K562 (cell line): ENCODE measurements around the gene TRAF3IP3. TPM values are rescaled to one million over a fixed set of nuclear protein-coding genes. Genes with fewer than 3 reads are reported as not detected.

ENCODE experiments used
- ATAC-seq: fragments of 200-7000 bp; cut with Tn5 transposase; 3 replicates; pipeline ENCODE4 v1.9.1; 2020; ENCODE audit warnings: moderate library complexity
- BruUV-seq: library from RNA; stranded (reverse); fragments of 400-500 nt; replicated peaks from 2 replicates; lab custom pipeline; 2021; lab: Mats Ljungman, UMichigan
- CTCF ChIA-PET: fragments of 300-600 bp; formaldehyde crosslinking; extraction: SDS; loops from one replicate; lab custom pipeline; 2021; ENCODE audit warnings: low intra/inter-chr PET ratio; lab: Yijun Ruan, JAX
- POLR2A ChIA-PET: fragments of 300-600, 350-650 bp; sonication (Branson Sonifier 250); formaldehyde crosslinking; extraction: SDS; loops from one replicate; lab custom pipeline; 2021; ENCODE audit warnings: antibody characterized with exemption, inconsistent platforms; lab: Yijun Ruan, JAX
- DNase-seq, 4 experiments: peaks; one replicate each; pipeline versions ENCODE4 v3.0.0 to v3.0.0-alpha.2; 2011 to 2018; ENCODE audit warnings: low spot score in 3 of 4, mixed read lengths in 3 of 4; ENCODE audit errors: extremely low read depth in 1 of 4
- FAIRE-seq: peaks from 2 replicates; lab custom pipeline; 2011; peaks lifted over from hg19 to GRCh38; lab: Jason Lieb, UNC
- H2AFZ ChIP-seq: 2 replicates; pipeline ENCODE4 v1.6.0; 2011; ENCODE audit warnings: low read depth, low read length, control low read depth, inconsistent platforms
- H3K27ac ChIP-seq: fragments of 200-600 bp; 3 replicates; pipeline ENCODE4 v1.8.0; 2011; ENCODE audit warnings: low read depth, mild to moderate bottlenecking, control low read depth, inconsistent platforms, low read length, moderate library complexity, mixed read lengths; ENCODE audit errors: extremely low read depth
- H3K27me3 ChIP-seq, 2 experiments: fragments of 300-600 bp in 1 of 2; 2 replicates in 1 of 2; 3 replicates in 1 of 2; pipeline versions ENCODE4 v1.6.0 to v1.8.0; 2011; ENCODE audit warnings: inconsistent platforms in 2 of 2, low read length in 2 of 2, mild to moderate bottlenecking in 1 of 2, mixed read lengths in 1 of 2, moderate library complexity in 1 of 2; ENCODE audit not compliant: control insufficient read depth in 2 of 2, insufficient read depth in 2 of 2
- H3K36me3 ChIP-seq: fragments of 300-600 bp; 3 replicates; pipeline ENCODE4 v1.8.0; 2011; ENCODE audit warnings: mild to moderate bottlenecking, low read length, inconsistent platforms; ENCODE audit not compliant: control insufficient read depth, insufficient read depth
- H3K4me1 ChIP-seq, 2 experiments: fragments of 200-600 bp in 1 of 2; replicated peaks in 1 of 2; 2 replicates in 1 of 2; 3 replicates in 1 of 2; pipeline versions ENCODE4 v1.5.1 to v1.8.0; 2011; ENCODE audit warnings: inconsistent platforms in 2 of 2, low read length in 2 of 2, mild to moderate bottlenecking in 1 of 2, mixed read lengths in 1 of 2, moderate library complexity in 1 of 2; ENCODE audit not compliant: control insufficient read depth in 2 of 2, insufficient read depth in 2 of 2
- H3K4me2 ChIP-seq: 2 replicates; pipeline ENCODE4 v1.6.1; 2011; ENCODE audit warnings: low read length, control low read depth, inconsistent platforms, mixed read lengths; ENCODE audit not compliant: insufficient read depth
- H3K4me3 ChIP-seq: fragments of 200-600 bp; sonication (generic), shearing (Covaris generic); 2 replicates; pipeline ENCODE4 v1.5.1; 2016; ENCODE audit warnings: control low read depth, inconsistent platforms
- H3K79me2 ChIP-seq: fragments of 200-600 bp; 3 replicates; pipeline ENCODE4 v1.8.0; 2011; ENCODE audit warnings: low read length, inconsistent platforms; ENCODE audit not compliant: control insufficient read depth, insufficient read depth
- H3K9ac ChIP-seq, 2 experiments: 2 replicates each; pipeline versions ENCODE4 v1.6.0 to v1.6.1; 2011; ENCODE audit warnings: low read depth in 2 of 2, low read length in 2 of 2, control low read depth in 1 of 2, inconsistent platforms in 1 of 2, mild to moderate bottlenecking in 1 of 2, mixed read lengths in 1 of 2; ENCODE audit not compliant: insufficient read depth in 1 of 2
- H3K9me1 ChIP-seq: one replicate; pipeline ENCODE4 v1.6.0; 2011; ENCODE audit warnings: inconsistent platforms, mild to moderate bottlenecking, low read length, moderate library complexity; ENCODE audit not compliant: control insufficient read depth, insufficient read depth
- H3K9me3 ChIP-seq: replicated peaks from 2 replicates; pipeline ENCODE4 v1.5.1; 2011; ENCODE audit warnings: low read depth, low read length, inconsistent platforms; ENCODE audit not compliant: control insufficient read depth, insufficient read depth
- H4K20me1 ChIP-seq: replicated peaks from 2 replicates; pipeline ENCODE4 v1.6.1; 2011; ENCODE audit warnings: low read length, inconsistent platforms, mixed read lengths; ENCODE audit not compliant: control insufficient read depth, insufficient read depth
- FIP1L1 ChIP-seq: fragments of 200-400 bp; formaldehyde crosslinking; IDR thresholded peaks from 2 replicates; pipeline ENCODE4 v1.6.1; 2018; ENCODE audit warnings: mild to moderate bottlenecking, low read depth, low read length; ENCODE audit not compliant: poor library complexity, severe bottlenecking
- GABPB1 ChIP-seq: sonication (generic); formaldehyde crosslinking; IDR thresholded peaks from 2 replicates; pipeline ENCODE4 v1.8.0; 2022; ENCODE audit warnings: mild to moderate bottlenecking, missing genetic modification reagents
- GTF2B ChIP-seq: IDR thresholded peaks from 2 replicates; pipeline ENCODE4 v1.6.1; 2011; ENCODE audit not compliant: insufficient read length; ENCODE audit errors: extremely low read depth
- MCM3 ChIP-seq: fragments of 450-650 bp; IDR thresholded peaks from 2 replicates; pipeline ENCODE4 v1.6.1; 2016
- MYBL2 ChIP-seq, 2 experiments: fragments of 450-650 bp in 1 of 2; sonication (generic) in 1 of 2; formaldehyde crosslinking in 1 of 2; IDR thresholded peaks; 2 replicates each; pipeline versions ENCODE4 v1.6.1 to v1.8.1; 2017 to 2022; ENCODE audit warnings: borderline replicate concordance in 1 of 2, inconsistent platforms in 1 of 2, low read depth in 1 of 2, mild to moderate bottlenecking in 1 of 2, missing genetic modification reagents in 1 of 2, moderate library complexity in 1 of 2
- PURB ChIP-seq: sonication (generic); formaldehyde crosslinking; IDR thresholded peaks from 2 replicates; pipeline ENCODE4 v1.9.0; 2021; ENCODE audit warnings: low read depth, mild to moderate bottlenecking, missing genetic modification reagents
- RBM39 ChIP-seq: fragments of 200-400 bp; formaldehyde crosslinking; optimal IDR thresholded peaks from 2 replicates; pipeline ENCODE3; 2018; ENCODE audit warnings: low read depth, low read length
- VEZF1 ChIP-seq: fragments of 200-800 bp; sonication (Bioruptor generic); IDR thresholded peaks from 2 replicates; pipeline ENCODE4 v1.6.1; 2017; ENCODE audit warnings: missing genetic modification characterization, missing compliant biosample characterization
- ZBTB33 ChIP-seq: sonication (generic); formaldehyde crosslinking; IDR thresholded peaks from 2 replicates; pipeline ENCODE4 v1.8.1; 2023; ENCODE audit warnings: mild to moderate bottlenecking, missing genetic modification reagents
- ZC3H8 ChIP-seq: fragments of 450-650 bp; IDR thresholded peaks from 2 replicates; pipeline ENCODE4 v1.6.1; 2017
- ZFP36 ChIP-seq: fragments of 150-350 bp; IDR thresholded peaks from 2 replicates; pipeline ENCODE4 v1.6.1; 2018; ENCODE audit warnings: low read length, low read depth; ENCODE audit not compliant: partially characterized antibody
- ZNF217 ChIP-seq: sonication (generic); formaldehyde crosslinking; IDR thresholded peaks from 2 replicates; pipeline ENCODE4 v1.8.0; 2022; ENCODE audit warnings: mild to moderate bottlenecking, missing genetic modification reagents
- ZNF695 ChIP-seq: fragments of 450-650 bp; formaldehyde crosslinking; IDR thresholded peaks from 2 replicates; pipeline ENCODE4 v1.4.0; 2020; ENCODE audit warnings: mild to moderate bottlenecking, moderate library complexity
- ZNF699 ChIP-seq: fragments of 250-450 bp; sonication (Bioruptor Pico); IDR thresholded peaks from 2 replicates; pipeline ENCODE4 v1.8.0; 2021; ENCODE audit warnings: mild to moderate bottlenecking, moderate library complexity; ENCODE audit not compliant: insufficient replicate concordance
- WGBS: fragments of 100-300 bp; shearing (Covaris generic); methylation state at CpG from one replicate; pipeline ENCODE4 v1.1.6; 2016; ENCODE audit warnings: low coverage, mixed read lengths; ENCODE audit not compliant: insufficient coverage; ENCODE audit errors: missing lambda C conversion rate; 5-methylcytosine and 5-hydroxymethylcytosine counted together
- in situ Hi-C: fragments of 300-500 bp; cut with MboI; formaldehyde crosslinking; loops from 4 replicates; pipeline ENCODE4 v1.15.0; 2018; ENCODE audit warnings: inconsistent platforms, mixed read lengths
- intact Hi-C: fragments of 100-400 bp; cut with micrococcal nuclease; formaldehyde crosslinking; loops from 2 replicates; pipeline ENCODE4 v1.14.2; 2022
- polyA plus RNA-seq, 8 experiments: library from polyadenylated mRNA; depleted of rRNA in 4 of 8; stranded (reverse) in 5 of 8; unstranded in 3 of 8; fragments of >200 nt; fragmentation: Nextera tagmentation in 2 of 8; fragmentation: Illumina TruSeq in 1 of 8; extraction: Ambion mirVana in 2 of 8; extraction: Trizol in 1 of 8; gene quantifications; 2 replicates each; pipeline versions ENCODE4 v1.2.1 to v1.2.3, GENCODE V29; 2011 to 2014; ENCODE audit warnings: inconsistent platforms in 1 of 8, missing spikeins in 1 of 8
- total RNA-seq, 7 experiments: library from RNA; depleted of rRNA in 6 of 7; stranded (reverse); fragments of >200 nt in 6 of 7; fragmentation: Illumina TruSeq in 2 of 7; extraction: Trizol in 2 of 7; gene quantifications; 2 replicates each; pipeline versions ENCODE4 v1.2.1 to v1.2.3, GENCODE V29; 2011 to 2021; ENCODE audit warnings: low replicate concordance in 1 of 7

TRAF3IP3 gene
- total and polyA plus RNA-seq, 9 of the 15 experiments (the other 6 are each of a cell fraction or from before 2014, with no cell fraction given) = 0.06 to 1.1 (median 0.31) TPM

- BruUV-seq = TSS peak; percentile 91
- ATAC-seq (peak; percentile 100), DNase-seq (peak; percentile 99 to 100 (median 100)), FAIRE-seq (peak; percentile 95)
- 4% methylated on average over 48 of the region's 48 CpGs for WGBS
- Histone ChIP-seq H3K9me3 (peaks cover 10% of the 10 kb centered on the region), H3K4me1 (peaks cover 3 to 11% of the 10 kb centered on the region in 2 experiments; a peak in 3 of 5 replicates), H4K20me1 (no peaks in the 10 kb centered on the region), H3K27ac (peak within 1 kb of the TSS; percentile 84), H3K79me2 (peaks cover 11% of the 10 kb centered on the region; the same call in 2 of the 3 replicates), H3K4me3 (peak within 1 kb of the TSS; percentile 60), H3K9me1 (no peaks in the 10 kb centered on the region), H2AFZ (peak within 1 kb of the TSS; percentile 98), H3K4me2 (peak within 1 kb of the TSS; percentile 97), H3K36me3 (peaks cover 8% of the 10 kb centered on the region), H3K9ac (peak within 1 kb of the TSS; percentile 93), H3K27me3 (peaks cover 0 to 10% of the 10 kb centered on the region in 2 experiments; a peak in 1 of 5 replicates)
- POLR2A ChIA-PET = interaction anchor here (0.6 to 2.0 kb wide), 7 partner anchors 9 to 263 kb away, joined by 3 to 15 read pairs (median 5); no protein-coding TSS in a partner anchor
- in situ Hi-C loops (no loop called here), intact Hi-C loops (loop anchor here (1.0 kb wide), 2 partner anchors 39 to 43 kb away; partner anchors contain the start of gene UTP25)
- CTCF ChIA-PET = interaction anchor here (0.5 kb wide), 1 partner anchor 40 kb away, joined by 3 read pairs; no protein-coding TSS in a partner anchor
- TF ChIP-seq ZNF217 (CRISPR knock-in tag) = no peak
- TF ChIP-seq RBM39 = no peak
- TF ChIP-seq MCM3 = no peak
- no peak for TF ChIP-seq ZNF699 (CRISPR knock-in tag)
- TF ChIP-seq ZBTB33 (CRISPR knock-in tag) = peak; percentile 61
- peak; percentile 98 for TF ChIP-seq GABPB1 (CRISPR knock-in tag)
- peak; percentile 98 for TF ChIP-seq VEZF1 (CRISPR knock-in tag)
- TF ChIP-seq ZFP36 = no peak
- no peak for TF ChIP-seq PURB (CRISPR knock-in tag)
- no peak for TF ChIP-seq ZC3H8
- no peak for TF ChIP-seq GTF2B
- no peak for TF ChIP-seq ZNF695 (CRISPR knock-in tag)
- TF ChIP-seq MYBL2 (IDR thresholded peaks at IDR 0.05; ENCODE audit: low read depth) = no peak
- TF ChIP-seq MYBL2 (CRISPR knock-in tag; IDR thresholded peaks at IDR 0.05; ENCODE audit: borderline replicate concordance) = no peak
- no peak for TF ChIP-seq FIP1L1
These were observed 28.7 kb downstream of the TRAF3IP3 start, which contains the start of gene C1orf74 for GRCh38 chr1:209784265-209785169. Gene C1orf74, minus strand, starts transcription at chr1:209784559. Its CDS starts 925 bp downstream, at chr1:209783634.
